GM21526 (cell line): Measurements from ENCODE around the gene CEP131.

Experiments
- ATAC-seq: cut with Tn5 transposase; IDR thresholded peaks from one replicate; pipeline ENCODE4 v1.9.1; 2021; ENCODE audit warnings: moderate library complexity; ENCODE audit not compliant: unreplicated experiment, low FRiP score

Gene CEP131

DNA sequence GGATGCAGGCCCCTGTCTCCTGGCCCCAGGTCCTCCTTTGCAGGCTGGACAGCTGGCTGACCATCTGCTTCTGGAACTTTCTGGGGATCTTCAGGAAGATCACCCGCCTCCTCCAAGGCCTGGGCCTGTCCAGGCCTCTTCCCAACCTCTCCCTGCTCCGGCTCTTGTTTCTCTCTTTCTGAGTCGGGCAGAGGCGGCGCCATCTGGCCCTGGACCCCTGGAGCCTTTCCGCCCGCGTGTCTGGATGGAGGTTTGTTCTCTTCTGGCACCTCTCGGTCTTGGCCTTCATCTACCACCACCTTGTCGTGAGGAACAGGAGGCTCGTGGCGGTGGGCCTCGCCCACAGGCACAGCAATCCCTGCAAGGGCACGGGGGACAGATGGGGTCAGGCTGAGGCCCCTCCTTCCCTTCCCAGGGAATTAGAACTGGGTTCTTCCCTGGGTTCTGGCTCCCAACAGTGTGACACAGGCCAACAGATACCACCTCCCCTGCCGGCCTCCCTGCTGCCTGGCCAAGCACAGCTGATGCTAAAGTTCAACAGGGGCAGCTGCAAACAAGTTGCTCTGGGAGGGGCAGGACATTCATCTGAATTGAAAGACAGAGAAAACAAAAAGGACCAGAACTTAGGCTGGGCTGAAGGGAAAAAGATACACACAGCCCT is 29.7 kb upstream of the CEP131 start:
- no peak for ATAC-seq

- ATAC-seq, result no peak
These were observed 29.0 kb upstream of the CEP131 start for GRCh38 chr17:81251709-81252301.

- ATAC-seq, result no peak
These were observed 28.4 kb upstream of the CEP131 start for GRCh38 chr17:81251094-81251708.

- no peak for ATAC-seq
These were observed 27.7 kb upstream of the CEP131 start for GRCh38 chr17:81250286-81251093.

DNA sequence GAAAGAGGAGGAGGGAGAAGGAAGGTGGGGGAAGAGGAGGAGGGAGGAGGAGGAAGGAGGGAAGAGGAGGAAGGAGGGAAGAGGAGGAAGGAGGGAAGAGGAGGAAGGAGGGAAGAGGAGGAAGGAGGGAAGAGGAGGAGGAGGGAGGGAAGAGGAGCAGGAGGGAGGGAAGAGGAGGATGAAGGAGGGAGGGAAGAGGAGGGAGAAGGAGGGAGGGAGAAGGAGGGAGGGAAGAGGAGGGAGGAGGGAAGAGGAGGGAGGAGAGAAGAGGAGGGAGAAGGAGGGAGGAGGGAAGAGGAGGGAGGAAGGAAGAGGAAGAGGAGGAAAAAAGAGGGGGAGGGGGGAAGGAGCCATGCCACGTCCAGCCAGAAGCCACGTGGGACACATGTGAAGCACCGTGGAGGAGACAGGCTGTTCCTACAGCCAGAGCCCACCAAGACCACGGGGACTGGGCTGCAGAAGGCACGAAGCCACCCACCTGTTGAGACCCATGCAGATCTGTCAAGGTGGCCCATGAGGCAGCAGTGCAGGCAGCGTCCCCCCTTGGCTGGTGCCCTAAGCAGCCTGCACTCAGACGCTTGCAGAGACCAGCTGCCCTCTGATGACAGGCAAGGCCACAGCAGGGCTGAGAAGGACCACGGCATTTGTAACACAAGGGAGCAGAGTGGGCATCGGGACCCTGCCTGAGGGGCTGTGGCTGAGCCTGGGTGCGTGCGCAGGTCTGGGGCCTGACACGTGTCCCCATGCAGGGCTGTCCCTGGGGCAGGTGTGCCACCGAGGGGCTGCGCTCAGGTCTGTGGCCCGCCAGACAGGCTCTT is 26.7 kb upstream of the CEP131 start:
- no peak for ATAC-seq

DNA sequence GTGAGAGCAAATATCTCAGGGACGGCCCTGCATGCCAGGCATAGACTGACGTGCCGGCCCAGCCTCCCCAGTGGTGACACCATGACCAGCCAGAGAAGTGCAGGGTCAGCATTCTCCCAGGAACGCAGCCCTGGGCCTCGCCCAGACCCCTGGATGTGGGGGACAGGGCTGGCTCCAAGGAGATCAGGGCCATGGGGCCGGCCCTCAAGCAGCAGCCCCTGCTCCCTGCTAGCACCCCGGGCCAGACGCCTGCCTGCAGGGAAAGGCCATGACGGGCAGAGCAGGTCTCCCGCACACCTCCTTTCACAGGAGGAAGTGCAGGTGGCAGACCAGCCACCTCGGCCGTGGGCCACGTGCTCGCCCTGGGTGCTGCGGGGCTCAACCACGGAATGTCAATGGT is 25.9 kb upstream of the CEP131 start:
- ATAC-seq, result no peak

- no peak for ATAC-seq
These were observed 24.7 kb upstream of the CEP131 start for GRCh38 chr17:81247339-81247990.

DNA sequence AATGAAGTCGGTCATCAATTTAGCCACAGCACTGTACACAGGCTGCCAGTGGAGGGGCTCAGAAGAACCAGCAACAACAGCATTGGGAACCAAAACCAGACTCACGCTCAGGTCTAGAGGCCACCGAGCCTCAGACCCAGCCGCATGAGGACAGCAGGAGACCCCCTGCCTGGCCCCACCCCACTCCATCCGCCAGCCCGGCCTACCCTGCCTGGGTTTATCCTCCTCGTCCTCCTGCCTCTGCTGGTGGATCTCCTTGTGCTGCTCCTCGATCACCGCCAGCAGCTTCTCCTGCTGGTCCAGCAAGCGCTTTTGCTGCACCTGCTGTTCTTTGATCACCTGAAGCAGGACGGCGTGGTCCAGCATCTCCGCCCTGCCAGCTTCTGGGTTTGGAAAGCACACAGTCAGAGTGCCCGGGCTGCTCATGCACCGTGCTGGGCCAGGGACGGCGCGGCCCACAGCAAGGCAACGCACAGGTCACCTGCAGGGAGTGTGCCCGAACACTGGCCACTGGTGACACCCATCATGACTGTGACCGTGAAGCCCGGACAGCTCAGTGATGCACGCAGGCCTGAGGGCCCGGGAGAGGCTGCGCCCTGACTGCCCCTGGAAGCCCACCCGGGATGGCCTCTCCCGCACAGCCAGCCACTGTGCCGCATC is 24.0 kb upstream of the CEP131 start:
- ATAC-seq, result no peak

DNA sequence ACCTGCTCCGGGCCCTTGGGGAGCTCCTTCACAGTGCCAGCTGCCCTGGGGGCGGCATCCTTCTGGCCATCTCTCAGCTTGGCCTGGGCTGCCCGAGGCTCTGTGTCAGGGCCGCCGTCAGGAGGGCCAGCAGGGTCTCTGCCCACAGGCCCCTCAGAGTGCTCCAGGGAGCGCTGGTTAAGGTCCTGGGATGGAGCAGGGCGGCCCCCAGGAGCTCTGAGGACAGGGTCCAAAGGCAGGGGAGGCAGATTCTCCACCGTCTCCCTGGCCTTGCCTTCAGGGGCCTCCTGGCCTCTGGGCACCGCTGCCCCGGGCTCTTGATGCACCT is 23.5 kb upstream of the CEP131 start:
- no peak for ATAC-seq

DNA sequence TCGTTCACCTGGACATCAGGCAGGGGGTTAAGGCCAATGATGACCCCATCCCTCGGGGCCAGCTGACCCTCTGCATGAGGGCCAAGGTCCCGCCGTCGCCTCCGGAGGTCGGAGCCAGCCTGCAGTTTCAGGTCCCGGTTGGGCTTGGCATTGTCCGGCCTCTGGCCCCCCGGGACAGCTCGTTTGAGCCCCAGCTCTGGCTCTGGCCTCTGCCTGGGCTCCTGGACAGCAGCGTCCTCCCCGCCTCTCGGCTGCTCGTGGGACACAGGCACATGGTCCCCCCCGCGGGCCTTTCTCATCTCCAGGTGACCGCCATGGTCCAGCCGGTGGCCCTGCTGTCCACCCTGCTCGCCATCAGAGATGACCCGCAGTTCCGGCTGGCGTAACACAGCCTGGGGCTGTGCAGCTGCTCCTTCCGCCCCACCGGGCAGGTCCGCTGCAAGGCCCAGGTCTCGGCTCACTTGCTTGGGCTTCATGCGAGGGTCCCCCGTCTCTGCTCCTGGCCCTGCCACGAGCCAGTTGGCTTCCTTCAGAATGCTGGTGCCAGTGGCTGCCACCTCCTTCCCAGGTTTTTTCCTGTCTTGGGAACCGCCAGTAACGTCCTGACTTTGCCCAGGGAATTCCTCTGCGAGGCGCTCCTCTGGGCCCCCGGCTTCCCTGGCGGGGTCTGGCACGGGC is 23.0 kb upstream of the CEP131 start:
- ATAC-seq, result no peak

- no peak for ATAC-seq
These were observed 22.4 kb upstream of the CEP131 start for GRCh38 chr17:81245024-81245664.

GRCh38 chr17:81244358-81245023 is 21.7 kb upstream of the CEP131 start:
- ATAC-seq, result no peak

GRCh38 chr17:81243333-81243664 is 20.5 kb upstream of the CEP131 start:
- ATAC-seq, result no peak

- ATAC-seq, result no peak
These were observed 19.9 kb upstream of the CEP131 start for GRCh38 chr17:81242421-81243332.

GRCh38 chr17:81241648-81242420 is 19.1 kb upstream of the CEP131 start:
- no peak for ATAC-seq

DNA sequence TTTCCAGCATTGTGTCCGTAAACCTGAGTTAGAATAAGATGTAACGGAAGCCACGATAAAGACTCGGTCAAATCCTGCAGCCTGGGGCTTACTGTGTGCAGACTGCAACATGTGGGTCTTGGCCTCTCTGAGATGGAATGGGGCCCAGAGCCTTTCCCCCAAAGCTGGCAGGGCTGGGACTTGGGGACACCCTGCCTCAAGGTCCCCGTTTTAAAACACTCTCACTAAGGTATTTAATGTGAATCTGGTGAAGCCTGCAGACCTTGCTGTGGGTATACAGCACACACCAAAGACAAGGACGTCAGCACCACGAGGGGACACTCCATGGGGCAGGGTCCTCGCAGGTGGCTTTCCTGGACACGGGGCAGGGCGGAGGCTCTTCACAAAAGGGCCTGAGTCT is 18.4 kb upstream of the CEP131 start:
- no peak for ATAC-seq
